Measurements from ENCODE around the gene DOCK1.

Gene DOCK1

GRCh38 chr10:127242914-127243313 is 337.7 kb downstream of the DOCK1 start:
- DNase-seq: no peak

GRCh38 chr10:127243490-127244272 is 338.5 kb downstream of the DOCK1 start:
- DNase-seq: no peak

- DNase-seq: no peak
Measured at GRCh38 chr10:127245456-127245855, 340.2 kb downstream of the DOCK1 start.

GRCh38 chr10:127250031-127250430 is 344.8 kb downstream of the DOCK1 start:
- DNase-seq: no peak

GRCh38 chr10:127252818-127253217 is 347.6 kb downstream of the DOCK1 start:
- no peak for DNase-seq

- DNase-seq: no peak
Measured at GRCh38 chr10:127254276-127254675, 349.0 kb downstream of the DOCK1 start.

- no peak for DNase-seq
Measured at GRCh38 chr10:127257395-127257794, 352.2 kb downstream of the DOCK1 start.

GRCh38 chr10:127259347-127259746 is 354.1 kb downstream of the DOCK1 start:
- no peak for DNase-seq

GRCh38 chr10:127262606-127263005 is 357.4 kb downstream of the DOCK1 start:
- no peak for DNase-seq

GRCh38 chr10:127265288-127265687 is 360.1 kb downstream of the DOCK1 start:
- DNase-seq: no peak

- DNase-seq: no peak
Measured at GRCh38 chr10:127266431-127266830, 361.2 kb downstream of the DOCK1 start.

GRCh38 chr10:127267442-127267841 is 362.2 kb downstream of the DOCK1 start:
- no peak for DNase-seq

- DNase-seq: no peak
Measured at GRCh38 chr10:127272076-127272475, 366.8 kb downstream of the DOCK1 start.

GRCh38 chr10:127275272-127275671 is 370.0 kb downstream of the DOCK1 start:
- no peak for DNase-seq

GRCh38 chr10:127275793-127276450 is 370.7 kb downstream of the DOCK1 start:
- DNase-seq: no peak

GRCh38 chr10:127276794-127277462 is 371.7 kb downstream of the DOCK1 start:
- DNase-seq: no peak

GRCh38 chr10:127278001-127278400 is 372.8 kb downstream of the DOCK1 start:
- DNase-seq: no peak

GRCh38 chr10:127279334-127279774 is 374.1 kb downstream of the DOCK1 start:
- DNase-seq: no peak

GRCh38 chr10:127280446-127280845 is 375.2 kb downstream of the DOCK1 start:
- no peak for DNase-seq

GRCh38 chr10:127283017-127283416 is 377.8 kb downstream of the DOCK1 start:
- no peak for DNase-seq

GRCh38 chr10:127283576-127283975 is 378.3 kb downstream of the DOCK1 start:
- DNase-seq: no peak

GRCh38 chr10:127290850-127291249 is 385.6 kb downstream of the DOCK1 start:
- DNase-seq: no peak

- no peak for DNase-seq
Measured at GRCh38 chr10:127291329-127291728, 386.1 kb downstream of the DOCK1 start.

- no peak for DNase-seq
Measured at GRCh38 chr10:127292888-127293287, 387.7 kb downstream of the DOCK1 start.
